ENCODE measurements around the gene CDH20. TPM values are rescaled to one million over a fixed set of nuclear protein-coding genes. Genes with fewer than 3 reads are reported as not detected.

The CDH20 gene
- total RNA-seq, 1 experiment from 2014 or later, result not detected

- no peak overlapping the region for H2AFZ ChIP-seq (ENCODE audit: low read length)
- no peaks in the 10 kb centered on the region for H3K4me1 ChIP-seq (ENCODE audit: low read length)
- H3K9ac ChIP-seq (ENCODE audit: low read length), result no peak overlapping the region
- H3K27me3 ChIP-seq (ENCODE audit: low read length), result no peaks in the 10 kb centered on the region
- no peak overlapping the region for H3K4me3 ChIP-seq (ENCODE audit: low read length)
- no peaks in the 10 kb centered on the region for H3K9me3 ChIP-seq (ENCODE audit: low read length)
- no peak for DNase-seq
- H3K27ac ChIP-seq (ENCODE audit: low read length), result no peak overlapping the region
- no peak overlapping the region for H3K4me2 ChIP-seq (ENCODE audit: low read depth, low read length, poor library complexity, severe bottlenecking)
- H3K36me3 ChIP-seq (ENCODE audit: insufficient read depth, low read length), result no peaks in the 10 kb centered on the region
- no peaks in the 10 kb centered on the region for H4K20me1 ChIP-seq (ENCODE audit: insufficient read depth, low read depth, low read length)
- H3K79me2 ChIP-seq (ENCODE audit: low read length), result no peaks in the 10 kb centered on the region
- no peaks in the 10 kb centered on the region for H3K9me2 ChIP-seq (replicated peaks; ENCODE audit: insufficient read depth, low read length)
These were observed 198.0 kb downstream of the CDH20 start for GRCh38 chr18:61531182-61531581.

DNA sequence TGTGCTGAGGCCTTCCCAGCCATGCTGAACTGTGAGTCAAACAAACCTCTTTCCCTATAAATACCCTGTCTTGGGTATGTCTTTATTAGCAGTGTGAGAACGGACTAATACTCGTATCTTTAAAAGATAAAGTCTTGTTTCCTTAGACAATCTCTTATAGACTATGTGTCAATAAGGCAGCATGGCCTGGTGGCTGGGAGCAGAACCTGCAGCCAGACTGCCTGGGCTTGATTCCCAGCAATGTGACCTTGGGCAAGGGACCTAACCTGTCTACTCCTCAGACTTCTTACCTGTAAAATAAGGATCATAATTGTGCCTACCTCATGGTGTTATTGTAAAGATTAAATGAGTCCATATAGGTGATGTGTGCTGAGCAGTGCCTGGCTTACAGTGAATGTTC, 198.7 kb downstream of the CDH20 start:
- H3K4me1 ChIP-seq (ENCODE audit: low read length), result no peaks in the 10 kb centered on the region
- no peaks in the 10 kb centered on the region for H3K9me2 ChIP-seq (replicated peaks; ENCODE audit: insufficient read depth, low read length)
- H3K9me3 ChIP-seq (ENCODE audit: low read length), result no peaks in the 10 kb centered on the region
- H3K9ac ChIP-seq (ENCODE audit: low read length), result no peak overlapping the region
- H3K27ac ChIP-seq (ENCODE audit: low read length), result no peak overlapping the region
- H3K36me3 ChIP-seq (ENCODE audit: insufficient read depth, low read length), result no peaks in the 10 kb centered on the region
- H3K79me2 ChIP-seq (ENCODE audit: low read length), result no peaks in the 10 kb centered on the region
- H3K4me2 ChIP-seq (ENCODE audit: low read depth, low read length, poor library complexity, severe bottlenecking), result no peak overlapping the region
- no peaks in the 10 kb centered on the region for H3K27me3 ChIP-seq (ENCODE audit: low read length)
- DNase-seq, result no peak
- H3K4me3 ChIP-seq (ENCODE audit: low read length), result no peak overlapping the region
- no peaks in the 10 kb centered on the region for H4K20me1 ChIP-seq (ENCODE audit: insufficient read depth, low read depth, low read length)
- H2AFZ ChIP-seq (ENCODE audit: low read length), result no peak overlapping the region

DNA sequence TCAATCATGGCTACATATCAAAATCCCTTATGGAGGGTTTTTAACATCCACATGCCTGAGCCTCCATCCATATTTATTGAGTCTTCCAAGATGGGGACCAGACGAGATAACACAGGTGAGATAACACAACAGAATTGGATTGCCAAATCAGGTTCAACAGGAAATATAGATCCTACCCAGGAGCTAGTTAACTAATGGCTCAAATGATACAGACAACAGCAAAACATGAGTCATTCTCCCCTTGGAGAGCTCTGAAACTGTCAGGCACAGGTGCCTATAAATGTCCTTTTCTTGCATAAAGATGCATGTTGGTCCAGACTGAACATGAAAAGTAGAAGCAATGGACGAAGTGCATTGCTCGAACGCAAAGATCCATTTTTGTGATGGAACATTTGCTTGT, 202.2 kb downstream of the CDH20 start:
- no peaks in the 10 kb centered on the region for H3K9me2 ChIP-seq (replicated peaks; ENCODE audit: insufficient read depth, low read length)

DNA sequence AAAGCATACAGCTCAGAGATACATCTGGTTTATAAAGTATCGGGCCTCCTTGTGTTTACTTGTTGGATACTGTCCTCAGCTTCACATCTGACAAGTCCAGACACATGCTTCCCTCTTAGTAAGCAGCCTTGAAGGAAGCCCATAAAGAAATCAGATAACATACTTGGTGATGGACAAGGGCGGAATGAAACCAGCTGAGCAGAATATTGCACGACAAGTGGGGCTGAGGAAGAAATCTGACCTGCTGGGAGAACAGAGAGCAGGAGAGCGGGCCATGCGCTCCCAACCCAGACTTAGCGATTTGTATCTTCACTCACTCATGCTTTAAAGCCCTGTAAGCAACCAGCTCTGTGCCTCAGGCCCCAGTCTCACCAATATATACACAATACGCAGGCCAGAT, 208.4 kb downstream of the CDH20 start:
- H3K27ac ChIP-seq (ENCODE audit: low read length), result no peak overlapping the region
- H3K4me2 ChIP-seq (ENCODE audit: low read depth, low read length, poor library complexity, severe bottlenecking), result no peak overlapping the region
- H3K4me1 ChIP-seq (ENCODE audit: low read length), result no peaks in the 10 kb centered on the region
- H3K36me3 ChIP-seq (ENCODE audit: insufficient read depth, low read length), result no peaks in the 10 kb centered on the region
- no peak overlapping the region for H2AFZ ChIP-seq (ENCODE audit: low read length)
- no peaks in the 10 kb centered on the region for H3K9me3 ChIP-seq (ENCODE audit: low read length)
- H3K27me3 ChIP-seq (ENCODE audit: low read length), result no peaks in the 10 kb centered on the region; the same call in 1 of the 2 replicates
- H3K9ac ChIP-seq (ENCODE audit: low read length), result no peak overlapping the region
- no peak overlapping the region for H3K4me3 ChIP-seq (ENCODE audit: low read length)
- H3K79me2 ChIP-seq (ENCODE audit: low read length), result no peaks in the 10 kb centered on the region
- no peaks in the 10 kb centered on the region for H4K20me1 ChIP-seq (ENCODE audit: insufficient read depth, low read depth, low read length)
- H3K9me2 ChIP-seq (replicated peaks; ENCODE audit: insufficient read depth, low read length), result no peaks in the 10 kb centered on the region
- no peak for DNase-seq

More for the DNA sequence above, 202.2 kb downstream of the CDH20 start:
- Histone ChIP-seq H2AFZ (ENCODE audit: low read length) (no peak overlapping the region), H3K79me2 (ENCODE audit: low read length) (no peaks in the 10 kb centered on the region), H3K9ac (ENCODE audit: low read length) (no peak overlapping the region), H3K27me3 (ENCODE audit: low read length) (no peaks in the 10 kb centered on the region; the same call in 1 of the 2 replicates), H3K36me3 (ENCODE audit: insufficient read depth, low read length) (no peaks in the 10 kb centered on the region), H4K20me1 (ENCODE audit: insufficient read depth, low read depth, low read length) (no peaks in the 10 kb centered on the region), H3K4me1 (ENCODE audit: low read length) (no peaks in the 10 kb centered on the region), H3K4me3 (ENCODE audit: low read length) (no peak overlapping the region), H3K27ac (ENCODE audit: low read length) (no peak overlapping the region), H3K9me3 (ENCODE audit: low read length) (no peaks in the 10 kb centered on the region), H3K4me2 (ENCODE audit: low read depth, low read length, poor library complexity, severe bottlenecking) (no peak overlapping the region)
- no peak for DNase-seq

DNA sequence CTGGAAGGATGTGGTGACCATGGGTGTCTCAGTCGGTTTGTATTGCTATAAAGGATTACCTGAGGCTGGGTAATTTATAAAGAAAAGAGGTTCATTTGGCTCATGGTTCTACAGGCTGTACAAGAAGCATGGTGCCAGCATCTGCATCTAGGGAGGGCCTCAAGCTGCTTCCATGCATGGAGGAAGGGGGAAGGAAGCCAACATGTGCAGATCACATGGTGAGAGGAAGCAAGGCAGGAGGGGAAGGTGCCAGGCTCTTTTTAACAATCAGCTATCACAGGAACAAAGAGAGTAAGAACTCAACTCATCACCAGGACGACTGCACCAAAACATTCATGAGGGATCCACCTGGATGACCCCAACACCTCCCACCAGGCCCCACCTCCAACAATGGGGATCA, 209.4 kb downstream of the CDH20 start:
- Histone ChIP-seq H3K9me3 (ENCODE audit: low read length) (no peaks in the 10 kb centered on the region), H3K9me2 (replicated peaks; ENCODE audit: insufficient read depth, low read length) (no peaks in the 10 kb centered on the region), H3K79me2 (ENCODE audit: low read length) (no peaks in the 10 kb centered on the region), H3K36me3 (ENCODE audit: insufficient read depth, low read length) (no peaks in the 10 kb centered on the region), H4K20me1 (ENCODE audit: insufficient read depth, low read depth, low read length) (no peaks in the 10 kb centered on the region), H3K27me3 (ENCODE audit: low read length) (no peaks in the 10 kb centered on the region; the same call in 1 of the 2 replicates), H3K4me3 (ENCODE audit: low read length) (no peak overlapping the region), H3K4me2 (ENCODE audit: low read depth, low read length, poor library complexity, severe bottlenecking) (no peak overlapping the region), H3K9ac (ENCODE audit: low read length) (no peak overlapping the region), H3K4me1 (ENCODE audit: low read length) (no peaks in the 10 kb centered on the region), H2AFZ (ENCODE audit: low read length) (no peak overlapping the region), H3K27ac (ENCODE audit: low read length) (no peak overlapping the region)
- no peak for DNase-seq

- H3K79me2 ChIP-seq (ENCODE audit: low read length), result no peaks in the 10 kb centered on the region
- H3K4me1 ChIP-seq (ENCODE audit: low read length), result no peaks in the 10 kb centered on the region
- H3K27me3 ChIP-seq (ENCODE audit: low read length), result no peaks in the 10 kb centered on the region; the same call in 1 of the 2 replicates
- no peaks in the 10 kb centered on the region for H3K9me3 ChIP-seq (ENCODE audit: low read length)
- no peak overlapping the region for H3K9ac ChIP-seq (ENCODE audit: low read length)
- H3K4me3 ChIP-seq (ENCODE audit: low read length), result no peak overlapping the region
- no peaks in the 10 kb centered on the region for H3K9me2 ChIP-seq (replicated peaks; ENCODE audit: insufficient read depth, low read length)
- DNase-seq, result no peak
- H2AFZ ChIP-seq (ENCODE audit: low read length), result no peak overlapping the region
- H3K36me3 ChIP-seq (ENCODE audit: insufficient read depth, low read length), result no peaks in the 10 kb centered on the region
- no peaks in the 10 kb centered on the region for H4K20me1 ChIP-seq (ENCODE audit: insufficient read depth, low read depth, low read length)
- H3K27ac ChIP-seq (ENCODE audit: low read length), result no peak overlapping the region
- H3K4me2 ChIP-seq (ENCODE audit: low read depth, low read length, poor library complexity, severe bottlenecking), result no peak overlapping the region
These were observed 210.3 kb downstream of the CDH20 start for GRCh38 chr18:61543518-61543917.

DNA sequence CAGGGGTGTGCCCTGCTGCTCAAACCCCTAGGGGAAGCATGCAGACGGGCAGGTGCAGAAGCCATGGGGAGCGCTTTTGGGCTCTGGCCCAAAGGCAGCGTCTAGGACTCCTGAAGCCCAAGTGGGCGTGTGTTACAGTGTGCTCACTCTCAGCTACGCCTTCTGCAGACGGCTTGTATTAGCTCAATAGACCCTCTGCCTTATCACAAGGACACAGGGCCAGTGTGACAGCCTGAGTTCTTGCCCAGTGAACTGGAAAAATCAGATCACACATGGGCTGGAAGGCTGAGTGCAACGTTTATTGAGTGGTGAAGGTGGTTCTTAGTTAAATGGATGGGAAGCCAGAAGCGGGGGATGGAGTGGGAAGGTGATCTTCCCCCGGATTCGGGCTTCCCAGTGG, 210.9 kb downstream of the CDH20 start:
- no peaks in the 10 kb centered on the region for H4K20me1 ChIP-seq (ENCODE audit: insufficient read depth, low read depth, low read length)
- H3K4me2 ChIP-seq (ENCODE audit: low read depth, low read length, poor library complexity, severe bottlenecking), result no peak overlapping the region
- H3K36me3 ChIP-seq (ENCODE audit: insufficient read depth, low read length), result no peaks in the 10 kb centered on the region
- H3K27ac ChIP-seq (ENCODE audit: low read length), result no peak overlapping the region
- H3K4me1 ChIP-seq (ENCODE audit: low read length), result no peaks in the 10 kb centered on the region
- H2AFZ ChIP-seq (ENCODE audit: low read length), result no peak overlapping the region
- H3K4me3 ChIP-seq (ENCODE audit: low read length), result no peak overlapping the region
- no peaks in the 10 kb centered on the region for H3K79me2 ChIP-seq (ENCODE audit: low read length)
- H3K9ac ChIP-seq (ENCODE audit: low read length), result no peak overlapping the region
- no peak for DNase-seq
- no peaks in the 10 kb centered on the region for H3K9me3 ChIP-seq (ENCODE audit: low read length)
- no peaks in the 10 kb centered on the region for H3K9me2 ChIP-seq (replicated peaks; ENCODE audit: insufficient read depth, low read length)
- no peaks in the 10 kb centered on the region; the same call in 1 of the 2 replicates for H3K27me3 ChIP-seq (ENCODE audit: low read length)

- Histone ChIP-seq H4K20me1 (ENCODE audit: insufficient read depth, low read depth, low read length) (no peaks in the 10 kb centered on the region), H3K27ac (ENCODE audit: low read length) (no peak overlapping the region), H3K9me2 (replicated peaks; ENCODE audit: insufficient read depth, low read length) (no peaks in the 10 kb centered on the region), H3K79me2 (ENCODE audit: low read length) (no peaks in the 10 kb centered on the region), H3K27me3 (ENCODE audit: low read length) (no peaks in the 10 kb centered on the region), H3K9me3 (ENCODE audit: low read length) (no peaks in the 10 kb centered on the region), H2AFZ (ENCODE audit: low read length) (no peak overlapping the region), H3K4me1 (ENCODE audit: low read length) (no peaks in the 10 kb centered on the region), H3K4me2 (ENCODE audit: low read depth, low read length, poor library complexity, severe bottlenecking) (no peak overlapping the region), H3K9ac (ENCODE audit: low read length) (no peak overlapping the region), H3K36me3 (ENCODE audit: insufficient read depth, low read length) (no peaks in the 10 kb centered on the region), H3K4me3 (ENCODE audit: low read length) (no peak overlapping the region)
- no peak for DNase-seq
These were observed 212.3 kb downstream of the CDH20 start for GRCh38 chr18:61545281-61546245.

All from Karpas-422 (cell line).